Stimulated activated CD4-positive, alpha-beta T cell treated with anti-CD3 and anti-CD28 coated beads, Interleukin-4, amount 100 ng/mL, for 24 hours (primary cell): Measurements from ENCODE around the gene ZNF283.

Experiments
- DNase-seq: peaks from one replicate; pipeline ENCODE4 v3.0.0-alpha.2; 2020

ZNF283 gene

GRCh38 chr19:43826787-43827754 is at the start of gene ZNF283:
Gene ZNF283, plus strand, starts transcription at chr19:43827321. Its CDS starts 6,184 bp downstream, at chr19:43833505.
- peak; percentile 86 for DNase-seq

GRCh38 chr19:43778651-43779050 is 48.5 kb upstream of the ZNF283 start:
- no peak for DNase-seq

GRCh38 chr19:43779147-43779819 is 47.8 kb upstream of the ZNF283 start:
- DNase-seq: no peak

GRCh38 chr19:43779820-43780219 is 47.3 kb upstream of the ZNF283 start:
- no peak for DNase-seq

GRCh38 chr19:43780706-43781525 is 46.2 kb upstream of the ZNF283 start, which contains the start of gene KCNN4:
Gene KCNN4, minus strand, starts transcription at chr19:43780973. Its CDS starts 112 bp downstream, at chr19:43780861.
- peak; percentile 80 for DNase-seq

GRCh38 chr19:43781630-43782310 is 45.4 kb upstream of the ZNF283 start:
- DNase-seq: peak; percentile 51

GRCh38 chr19:43782311-43782660 is 44.8 kb upstream of the ZNF283 start:
- DNase-seq: no peak

- no peak for DNase-seq
Measured at GRCh38 chr19:43782689-43783231, 44.4 kb upstream of the ZNF283 start.

GRCh38 chr19:43783636-43784035 is 43.5 kb upstream of the ZNF283 start:
- DNase-seq: no peak

- peak; percentile 75 for DNase-seq
Measured at GRCh38 chr19:43784241-43784980, 42.7 kb upstream of the ZNF283 start.

GRCh38 chr19:43784981-43785808 is 41.9 kb upstream of the ZNF283 start:
- peak; percentile 64 for DNase-seq

- no peak for DNase-seq
Measured at GRCh38 chr19:43786665-43787064, 40.5 kb upstream of the ZNF283 start.

- DNase-seq: no peak
Measured at GRCh38 chr19:43789029-43789428, 38.1 kb upstream of the ZNF283 start.

- no peak for DNase-seq
Measured at GRCh38 chr19:43790587-43790986, 36.5 kb upstream of the ZNF283 start.

GRCh38 chr19:43797118-43797517 is 30.0 kb upstream of the ZNF283 start:
- no peak for DNase-seq

- no peak for DNase-seq
Measured at GRCh38 chr19:43797556-43797955, 29.6 kb upstream of the ZNF283 start.

GRCh38 chr19:43798026-43798545 is 29.0 kb upstream of the ZNF283 start:
- no peak for DNase-seq

GRCh38 chr19:43798546-43799409 is 28.3 kb upstream of the ZNF283 start:
- DNase-seq: peak; percentile 73

- no peak for DNase-seq
Measured at GRCh38 chr19:43799502-43800142, 27.5 kb upstream of the ZNF283 start.
